ENCODE results near the gene LY9.

- no peak for TF ChIP-seq ZNF274 (IDR thresholded peaks at IDR 0.05; ENCODE audit: borderline replicate concordance, low read depth, low read length)
- no peak for TF ChIP-seq MAFK (IDR thresholded peaks at IDR 0.05; ENCODE audit: low read length)
- no peak for TF ChIP-seq MAFF (IDR thresholded peaks at IDR 0.05; ENCODE audit: low read length)
- TF ChIP-seq DEAF1 (CRISPR knock-in tag; IDR thresholded peaks at IDR 0.05), result no peak
- no peak for TF ChIP-seq TBP (optimal IDR thresholded peaks at IDR 0.05; ENCODE audit: low read depth, low read length)
- TF ChIP-seq RNF2 (IDR thresholded peaks at IDR 0.05), result no peak
- no peak for TF ChIP-seq MAX (CRISPR knock-in tag; IDR thresholded peaks at IDR 0.05)
- TF ChIP-seq ZNF217 (CRISPR knock-in tag; IDR thresholded peaks at IDR 0.05), result no peak
- TF ChIP-seq ZFP91 (CRISPR knock-in tag; IDR thresholded peaks at IDR 0.05), result no peak
- TF ChIP-seq CHAMP1 (IDR thresholded peaks at IDR 0.05), result no peak
- TF ChIP-seq HLTF (IDR thresholded peaks at IDR 0.05), result no peak
- no peak for TF ChIP-seq PCBP2 (IDR thresholded peaks at IDR 0.05; ENCODE audit: low read depth, low read length, poor library complexity, severe bottlenecking)
- TF ChIP-seq SIN3A (IDR thresholded peaks at IDR 0.05; ENCODE audit: borderline replicate concordance in 2 of 2, control insufficient read depth in 1 of 2, low read depth in 2 of 2, low read length in 2 of 2), result no peak
These were observed 14.7 kb upstream of the LY9 start for GRCh38 chr1:160781186-160781766.

Data from K562 (cell line).